ENCODE results near the gene SEZ6.

Gene SEZ6

GRCh38 chr17:28968914-28969295 is 36.9 kb downstream of the SEZ6 start:
- no peak overlapping the region for H3K4me3 ChIP-seq (ENCODE audit: low read length in 2 of 2)
- H3K27me3 ChIP-seq (ENCODE audit: control insufficient read depth in 2 of 2, insufficient read depth in 2 of 2, low read length in 2 of 2) = peaks cover 0 to 3% of the 10 kb centered on the region in 2 donors

GRCh38 chr17:28968231-28968913 is 37.5 kb downstream of the SEZ6 start:
- H3K27me3 ChIP-seq (ENCODE audit: control insufficient read depth in 2 of 2, insufficient read depth in 2 of 2, low read length in 2 of 2) = peaks cover 0 to 7% of the 10 kb centered on the region in 2 donors
- no peak overlapping the region for H3K9ac ChIP-seq (ENCODE audit: low read depth in 1 of 2, low read length in 2 of 2)
- H3K27ac ChIP-seq (ENCODE audit: low read depth in 2 of 2, low read length in 2 of 2) = no peak overlapping the region
- no peaks in the 10 kb centered on the region for H3K4me1 ChIP-seq (ENCODE audit: control insufficient read depth in 2 of 2, insufficient read depth in 2 of 2, low read length in 2 of 2)
- no peak overlapping the region for H3K4me3 ChIP-seq (ENCODE audit: low read length in 2 of 2)
- no peaks in the 10 kb centered on the region for H3K9me3 ChIP-seq (ENCODE audit: control insufficient read depth in 2 of 2, low read length in 2 of 2)
- no peaks in the 10 kb centered on the region for H3K36me3 ChIP-seq (ENCODE audit: control insufficient read depth in 2 of 2, insufficient read depth in 2 of 2, low read length in 2 of 2)

More at GRCh38 chr17:28968914-28969295, 36.9 kb downstream of the SEZ6 start:
- Histone ChIP-seq H3K9ac (ENCODE audit: low read depth in 1 of 2, low read length in 2 of 2) (no peak overlapping the region), H3K9me3 (ENCODE audit: control insufficient read depth in 2 of 2, low read length in 2 of 2) (no peaks in the 10 kb centered on the region), H3K4me1 (ENCODE audit: control insufficient read depth in 2 of 2, insufficient read depth in 2 of 2, low read length in 2 of 2) (no peaks in the 10 kb centered on the region), H3K27ac (ENCODE audit: low read depth in 2 of 2, low read length in 2 of 2) (no peak overlapping the region), H3K36me3 (ENCODE audit: control insufficient read depth in 2 of 2, insufficient read depth in 2 of 2, low read length in 2 of 2) (no peaks in the 10 kb centered on the region)

GRCh38 chr17:28967221-28968135 is 38.4 kb downstream of the SEZ6 start:
- Histone ChIP-seq H3K4me3 (ENCODE audit: low read length in 2 of 2) (no peak overlapping the region), H3K9me3 (ENCODE audit: control insufficient read depth in 2 of 2, low read length in 2 of 2) (no peaks in the 10 kb centered on the region), H3K4me1 (ENCODE audit: control insufficient read depth in 2 of 2, insufficient read depth in 2 of 2, low read length in 2 of 2) (no peaks in the 10 kb centered on the region), H3K27me3 (ENCODE audit: control insufficient read depth in 2 of 2, insufficient read depth in 2 of 2, low read length in 2 of 2) (peaks cover 0 to 7% of the 10 kb centered on the region in 2 donors), H3K36me3 (ENCODE audit: control insufficient read depth in 2 of 2, insufficient read depth in 2 of 2, low read length in 2 of 2) (no peaks in the 10 kb centered on the region), H3K9ac (ENCODE audit: low read depth in 1 of 2, low read length in 2 of 2) (no peak overlapping the region), H3K27ac (ENCODE audit: low read depth in 2 of 2, low read length in 2 of 2) (peak overlapping the region in 1 of 2 donors; percentile 23)

GRCh38 chr17:28963841-28964240 is 42.0 kb downstream of the SEZ6 start:
- Histone ChIP-seq H3K27ac (ENCODE audit: low read depth in 2 of 2, low read length in 2 of 2) (no peak overlapping the region), H3K36me3 (ENCODE audit: control insufficient read depth in 2 of 2, insufficient read depth in 2 of 2, low read length in 2 of 2) (no peaks in the 10 kb centered on the region), H3K9ac (ENCODE audit: low read depth in 1 of 2, low read length in 2 of 2) (no peak overlapping the region), H3K9me3 (ENCODE audit: control insufficient read depth in 2 of 2, low read length in 2 of 2) (no peaks in the 10 kb centered on the region), H3K4me1 (ENCODE audit: control insufficient read depth in 2 of 2, insufficient read depth in 2 of 2, low read length in 2 of 2) (no peaks in the 10 kb centered on the region), H3K4me3 (ENCODE audit: low read length in 2 of 2) (no peak overlapping the region), H3K27me3 (ENCODE audit: control insufficient read depth in 2 of 2, insufficient read depth in 2 of 2, low read length in 2 of 2) (peaks cover 2 to 7% of the 10 kb centered on the region in 2 donors)

- no peak overlapping the region for H3K27ac ChIP-seq (ENCODE audit: low read depth in 2 of 2, low read length in 2 of 2)
- H3K4me3 ChIP-seq (ENCODE audit: low read length in 2 of 2) = no peak overlapping the region
- no peaks in the 10 kb centered on the region for H3K4me1 ChIP-seq (ENCODE audit: control insufficient read depth in 2 of 2, insufficient read depth in 2 of 2, low read length in 2 of 2)
- H3K36me3 ChIP-seq (ENCODE audit: control insufficient read depth in 2 of 2, insufficient read depth in 2 of 2, low read length in 2 of 2) = no peaks in the 10 kb centered on the region
- no peak overlapping the region for H3K9ac ChIP-seq (ENCODE audit: low read depth in 1 of 2, low read length in 2 of 2)
- no peaks in the 10 kb centered on the region for H3K9me3 ChIP-seq (ENCODE audit: control insufficient read depth in 2 of 2, low read length in 2 of 2)
- H3K27me3 ChIP-seq (ENCODE audit: control insufficient read depth in 2 of 2, insufficient read depth in 2 of 2, low read length in 2 of 2) = peaks cover 2 to 4% of the 10 kb centered on the region in 2 donors
Measured at GRCh38 chr17:28963055-28963611, 42.7 kb downstream of the SEZ6 start.

GRCh38 chr17:28961391-28961790 is 44.4 kb downstream of the SEZ6 start:
- H3K9ac ChIP-seq (ENCODE audit: low read depth in 1 of 2, low read length in 2 of 2) = no peak overlapping the region
- H3K4me3 ChIP-seq (ENCODE audit: low read length in 2 of 2) = no peak overlapping the region
- no peak overlapping the region for H3K27ac ChIP-seq (ENCODE audit: low read depth in 2 of 2, low read length in 2 of 2)
- no peaks in the 10 kb centered on the region for H3K4me1 ChIP-seq (ENCODE audit: control insufficient read depth in 2 of 2, insufficient read depth in 2 of 2, low read length in 2 of 2)
- H3K36me3 ChIP-seq (ENCODE audit: control insufficient read depth in 2 of 2, insufficient read depth in 2 of 2, low read length in 2 of 2) = no peaks in the 10 kb centered on the region
- H3K27me3 ChIP-seq (ENCODE audit: control insufficient read depth in 2 of 2, insufficient read depth in 2 of 2, low read length in 2 of 2) = peaks cover 2 to 4% of the 10 kb centered on the region in 2 donors
- no peaks in the 10 kb centered on the region for H3K9me3 ChIP-seq (ENCODE audit: control insufficient read depth in 2 of 2, low read length in 2 of 2)

GRCh38 chr17:28960256-28961061 is 45.4 kb downstream of the SEZ6 start:
- no peaks in the 10 kb centered on the region for H3K9me3 ChIP-seq (ENCODE audit: control insufficient read depth in 2 of 2, low read length in 2 of 2)
- H3K27me3 ChIP-seq (ENCODE audit: control insufficient read depth in 2 of 2, insufficient read depth in 2 of 2, low read length in 2 of 2) = peaks cover 2 to 4% of the 10 kb centered on the region in 2 donors
- H3K4me3 ChIP-seq (ENCODE audit: low read length in 2 of 2) = no peak overlapping the region
- H3K36me3 ChIP-seq (ENCODE audit: control insufficient read depth in 2 of 2, insufficient read depth in 2 of 2, low read length in 2 of 2) = no peaks in the 10 kb centered on the region
- no peak overlapping the region for H3K27ac ChIP-seq (ENCODE audit: low read depth in 2 of 2, low read length in 2 of 2)
- no peaks in the 10 kb centered on the region for H3K4me1 ChIP-seq (ENCODE audit: control insufficient read depth in 2 of 2, insufficient read depth in 2 of 2, low read length in 2 of 2)
- H3K9ac ChIP-seq (ENCODE audit: low read depth in 1 of 2, low read length in 2 of 2) = no peak overlapping the region

GRCh38 chr17:28959471-28959871 is 46.4 kb downstream of the SEZ6 start:
- Histone ChIP-seq H3K9ac (ENCODE audit: low read depth in 1 of 2, low read length in 2 of 2) (no peak overlapping the region), H3K4me3 (ENCODE audit: low read length in 2 of 2) (no peak overlapping the region), H3K27ac (ENCODE audit: low read depth in 2 of 2, low read length in 2 of 2) (no peak overlapping the region), H3K36me3 (ENCODE audit: control insufficient read depth in 2 of 2, insufficient read depth in 2 of 2, low read length in 2 of 2) (no peaks in the 10 kb centered on the region), H3K27me3 (ENCODE audit: control insufficient read depth in 2 of 2, insufficient read depth in 2 of 2, low read length in 2 of 2) (peaks cover 2 to 4% of the 10 kb centered on the region in 2 donors), H3K4me1 (ENCODE audit: control insufficient read depth in 2 of 2, insufficient read depth in 2 of 2, low read length in 2 of 2) (no peaks in the 10 kb centered on the region), H3K9me3 (ENCODE audit: control insufficient read depth in 2 of 2, low read length in 2 of 2) (no peaks in the 10 kb centered on the region)

- Histone ChIP-seq H3K4me1 (ENCODE audit: control insufficient read depth in 2 of 2, insufficient read depth in 2 of 2, low read length in 2 of 2) (no peaks in the 10 kb centered on the region), H3K4me3 (ENCODE audit: low read length in 2 of 2) (no peak overlapping the region), H3K9me3 (ENCODE audit: control insufficient read depth in 2 of 2, low read length in 2 of 2) (no peaks in the 10 kb centered on the region), H3K9ac (ENCODE audit: low read depth in 1 of 2, low read length in 2 of 2) (no peak overlapping the region), H3K36me3 (ENCODE audit: control insufficient read depth in 2 of 2, insufficient read depth in 2 of 2, low read length in 2 of 2) (no peaks in the 10 kb centered on the region), H3K27ac (ENCODE audit: low read depth in 2 of 2, low read length in 2 of 2) (no peak overlapping the region), H3K27me3 (ENCODE audit: control insufficient read depth in 2 of 2, insufficient read depth in 2 of 2, low read length in 2 of 2) (peaks cover 2 to 4% of the 10 kb centered on the region in 2 donors)
Measured at GRCh38 chr17:28958820-28959455, 46.9 kb downstream of the SEZ6 start.

All from mucosa of rectum (tissue), 2 donors.